A549 (cell line): ENCODE measurements around the gene TMEM232. TPM values are rescaled to one million over a fixed set of nuclear protein-coding genes. Genes with fewer than 3 reads are reported as not detected.

Experiments
- ATAC-seq, 2 experiments: fragments of 200-7000 bp in 1 of 2; fragments of >200 bp in 1 of 2; cut with Nextera tagmentation in 1 of 2; cut with Tn5 transposase in 1 of 2; 3 replicates each; pipeline versions ENCODE4 v1.8.0 to v1.9.1; 2018 to 2020; ENCODE audit warnings: mild to moderate bottlenecking in 1 of 2, moderate library complexity in 1 of 2
- CTCF ChIA-PET: fragments of 300-600 bp; sonication (Branson Sonifier 250); formaldehyde crosslinking; extraction: SDS; loops from one replicate; lab custom pipeline; 2021; ENCODE audit warnings: antibody characterized with exemption, inconsistent platforms; lab: Yijun Ruan, JAX
- POLR2A ChIA-PET: fragments of 350-600 bp; formaldehyde crosslinking; extraction: SDS; loops from one replicate; lab custom pipeline; 2021; ENCODE audit warnings: antibody characterized with exemption, inconsistent platforms; lab: Yijun Ruan, JAX
- DNase-seq, 2 experiments: peaks; one replicate each; pipeline versions ENCODE4 v3.0.0 to v3.0.0-alpha.2; 2011 to 2016; ENCODE audit warnings: low read depth in 1 of 2, low spot score in 1 of 2
- FAIRE-seq: peaks from 2 replicates; lab custom pipeline; 2011; peaks lifted over from hg19 to GRCh38; lab: Jason Lieb, UNC
- H3K27ac ChIP-seq, 2 experiments: fragments of >200 bp; sonication (Bioruptor Twin); formaldehyde crosslinking; 3 replicates each; pipeline ENCODE4 v1.5.1; 2016 to 2017
- H3K4me1 ChIP-seq: fragments of >200 bp; sonication (Bioruptor Twin); formaldehyde crosslinking; 3 replicates; pipeline ENCODE4 v1.6.1; 2016
- H3K4me2 ChIP-seq: fragments of >200 bp; sonication (Bioruptor Twin); formaldehyde crosslinking; 3 replicates; pipeline ENCODE4 v1.6.1; 2016
- H3K4me3 ChIP-seq: fragments of >200 bp; sonication (Bioruptor Twin); formaldehyde crosslinking; 3 replicates; pipeline ENCODE4 v1.5.1; 2016
- H3K9me3 ChIP-seq: fragments of >200 bp; sonication (Bioruptor Twin); formaldehyde crosslinking; 3 replicates; pipeline ENCODE4 v1.6.1; 2016
- ATOH8 ChIP-seq: fragments of 250-450 bp; sonication (Bioruptor Pico); IDR thresholded peaks from 2 replicates; pipeline ENCODE4 v1.5.0; 2020; ENCODE audit warnings: low read depth, mild to moderate bottlenecking, moderate library complexity
- CHD4 ChIP-seq: fragments of 200-600 bp; sonication (generic); IDR thresholded peaks from 2 replicates; pipeline ENCODE4 v1.6.1; 2016; ENCODE audit warnings: antibody characterized with exemption, mild to moderate bottlenecking, borderline replicate concordance
- E2F6 ChIP-seq: IDR thresholded peaks from 2 replicates; pipeline ENCODE4 v1.6.1; 2012; ENCODE audit warnings: low read depth, borderline replicate concordance
- EHF ChIP-seq: fragments of 250-450 bp; sonication (Bioruptor Pico); IDR thresholded peaks from 2 replicates; pipeline ENCODE4 v1.5.0; 2020; ENCODE audit warnings: mild to moderate bottlenecking
- EHMT2 ChIP-seq: fragments of 200-600 bp; sonication (generic); IDR thresholded peaks from 2 replicates; pipeline ENCODE4 v1.6.1; 2016; ENCODE audit warnings: antibody characterized with exemption, low read depth, mild to moderate bottlenecking, moderate library complexity
- EP300 ChIP-seq, 2 experiments: fragments of >200 bp; sonication (Bioruptor Twin); formaldehyde crosslinking; IDR thresholded peaks; 2 replicates in 1 of 2; 3 replicates in 1 of 2; pipeline ENCODE4 v1.6.1; 2016 to 2017
- ESRRA ChIP-seq: fragments of 150-350 bp; IDR thresholded peaks from 2 replicates; pipeline ENCODE4 v1.6.1; 2014; ENCODE audit warnings: mild to moderate bottlenecking, low read length, borderline replicate concordance
- FOSB ChIP-seq: fragments of 250-450 bp; sonication (Bioruptor Pico); IDR thresholded peaks from 2 replicates; pipeline ENCODE4 v1.5.0; 2020; ENCODE audit warnings: mild to moderate bottlenecking, moderate library complexity
- FOSL2 ChIP-seq, 2 experiments: fragments of 450-650 bp in 1 of 2; fragments of >200 bp in 1 of 2; sonication (Bioruptor Twin) in 1 of 2; formaldehyde crosslinking; IDR thresholded peaks; 2 replicates each; pipeline versions ENCODE4 v1.5.0 to v1.6.1; 2016 to 2020; ENCODE audit warnings: mild to moderate bottlenecking in 1 of 2, moderate library complexity in 1 of 2
- FOXS1 ChIP-seq: fragments of 250-450 bp; sonication (Bioruptor Pico); IDR thresholded peaks from 2 replicates; pipeline ENCODE4 v1.5.0; 2020; ENCODE audit warnings: mild to moderate bottlenecking, moderate library complexity
- GATA3 ChIP-seq: IDR thresholded peaks from 2 replicates; pipeline ENCODE4 v1.6.1; 2012; ENCODE audit warnings: borderline replicate concordance
- HEYL ChIP-seq: fragments of 250-450 bp; sonication (Bioruptor Pico); IDR thresholded peaks from 2 replicates; pipeline ENCODE4 v1.8.0; 2021; ENCODE audit warnings: mild to moderate bottlenecking, moderate library complexity
- HOXA7 ChIP-seq: fragments of 250-450 bp; sonication (Bioruptor Pico); IDR thresholded peaks from 2 replicates; pipeline ENCODE4 v1.5.0; 2020; ENCODE audit warnings: mild to moderate bottlenecking, moderate library complexity
- JUNB ChIP-seq: fragments of >200 bp; sonication (Bioruptor Twin); formaldehyde crosslinking; IDR thresholded peaks from 2 replicates; pipeline ENCODE4 v1.6.1; 2016
- MAZ ChIP-seq: fragments of 150-350 bp; IDR thresholded peaks from 2 replicates; pipeline ENCODE4 v1.6.1; 2014; ENCODE audit warnings: antibody characterized with exemption, low read depth, low read length, borderline replicate concordance
- MYC ChIP-seq: IDR thresholded peaks from 2 replicates; pipeline ENCODE4 v1.6.1; 2012; ENCODE audit warnings: mild to moderate bottlenecking, inconsistent platforms, low read length, improper control_type of control experiment, borderline replicate concordance
- NFE2L2 ChIP-seq: fragments of 150-350 bp; conservative IDR thresholded peaks from 2 replicates; pipeline ENCODE4 v1.6.1; 2014; ENCODE audit warnings: low read length
- RCOR1 ChIP-seq: fragments of 150-350 bp; IDR thresholded peaks from 2 replicates; pipeline ENCODE4 v1.6.1; 2014; ENCODE audit warnings: antibody characterized with exemption, low read length, low read depth
- SREBF2 ChIP-seq: fragments of 450-650 bp; IDR thresholded peaks from 2 replicates; pipeline ENCODE4 v1.6.1; 2014; ENCODE audit warnings: mild to moderate bottlenecking, moderate library complexity
- TFCP2L1 ChIP-seq: fragments of 250-450 bp; sonication (Bioruptor Pico); IDR thresholded peaks from 2 replicates; pipeline ENCODE4 v1.5.0; 2021; ENCODE audit warnings: mild to moderate bottlenecking
- TP53 ChIP-seq: fragments of 250-450 bp; sonication (Bioruptor Pico); IDR thresholded peaks from 2 replicates; pipeline ENCODE4 v1.5.0; 2021; ENCODE audit warnings: mild to moderate bottlenecking, moderate library complexity
- ZNF302 ChIP-seq: fragments of 250-450 bp; sonication (Bioruptor Pico); IDR thresholded peaks from 2 replicates; pipeline ENCODE4 v1.9.0; 2021; ENCODE audit warnings: inconsistent platforms, mild to moderate bottlenecking, moderate library complexity
- WGBS: methylation state at CpG from one replicate; pipeline ENCODE4 v1.1.6; 2017; ENCODE audit errors: missing lambda C conversion rate; 5-methylcytosine and 5-hydroxymethylcytosine counted together
- polyA plus RNA-seq, 4 experiments: library from polyadenylated mRNA; depleted of rRNA in 3 of 4; stranded (reverse); fragments of >200 nt; fragmentation: RNase III in 1 of 4; extraction: RNeasy Plus Mini Kit Qiagen cat#74134 plus additional on column Dnase treatment in 1 of 4; gene quantifications; 2 replicates in 3 of 4; 3 replicates in 1 of 4; pipeline ENCODE4 v1.2.3, GENCODE V29; 2011 to 2017
- TF ChIP-seq, protein P1 (sequence below): IDR thresholded peaks from 2 replicates; pipeline ENCODE4 v1.6.1; 2012
- TF ChIP-seq, protein P2 (sequence below): fragments of 200-600 bp; sonication (generic); IDR thresholded peaks from 2 replicates; pipeline ENCODE4 v1.6.1; 2016; ENCODE audit warnings: antibody characterized with exemption, mild to moderate bottlenecking, moderate library complexity
- TF ChIP-seq, protein P3 (sequence below): IDR thresholded peaks from 2 replicates; pipeline ENCODE4 v1.6.1; 2012

TMEM232 gene
- polyA plus RNA-seq, 2 of the 4 experiments (the other 2 are of a cell fraction) = 0.12 to 0.39 TPM

GRCh38 chr5:110663525-110663924, 62.9 kb downstream of the TMEM232 start:
- ChIA-PET CTCF (no interaction called here), POLR2A (no interaction called here)
- no peak overlapping the region for H3K4me3 ChIP-seq
- no peak for FAIRE-seq
- H3K4me2 ChIP-seq = no peak overlapping the region
- H3K9me3 ChIP-seq = no peaks in the 10 kb centered on the region
- H3K27ac ChIP-seq = no peak overlapping the region
- DNase-seq = no peak
- 2% methylated on average over 1 of the region's 1 CpG for WGBS
- ATAC-seq = no peak
- no peaks in the 10 kb centered on the region for H3K4me1 ChIP-seq
- no peak for TF ChIP-seq SREBF2
- no peak for TF ChIP-seq HEYL (CRISPR knock-in tag)
- TF ChIP-seq RCOR1 = no peak
- no peak for TF ChIP-seq ZNF302 (CRISPR knock-in tag)
- TF ChIP-seq E2F6 = no peak
- TF ChIP-seq, protein P1, sequence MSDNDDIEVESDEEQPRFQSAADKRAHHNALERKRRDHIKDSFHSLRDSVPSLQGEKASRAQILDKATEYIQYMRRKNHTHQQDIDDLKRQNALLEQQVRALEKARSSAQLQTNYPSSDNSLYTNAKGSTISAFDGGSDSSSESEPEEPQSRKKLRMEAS = no peak
- TF ChIP-seq CHD4 = no peak
- no peak for TF ChIP-seq FOSL2 (IDR thresholded peaks at IDR 0.05)
- no peak for TF ChIP-seq FOSL2 (CRISPR knock-in tag; IDR thresholded peaks at IDR 0.05)
- TF ChIP-seq, protein P2, sequence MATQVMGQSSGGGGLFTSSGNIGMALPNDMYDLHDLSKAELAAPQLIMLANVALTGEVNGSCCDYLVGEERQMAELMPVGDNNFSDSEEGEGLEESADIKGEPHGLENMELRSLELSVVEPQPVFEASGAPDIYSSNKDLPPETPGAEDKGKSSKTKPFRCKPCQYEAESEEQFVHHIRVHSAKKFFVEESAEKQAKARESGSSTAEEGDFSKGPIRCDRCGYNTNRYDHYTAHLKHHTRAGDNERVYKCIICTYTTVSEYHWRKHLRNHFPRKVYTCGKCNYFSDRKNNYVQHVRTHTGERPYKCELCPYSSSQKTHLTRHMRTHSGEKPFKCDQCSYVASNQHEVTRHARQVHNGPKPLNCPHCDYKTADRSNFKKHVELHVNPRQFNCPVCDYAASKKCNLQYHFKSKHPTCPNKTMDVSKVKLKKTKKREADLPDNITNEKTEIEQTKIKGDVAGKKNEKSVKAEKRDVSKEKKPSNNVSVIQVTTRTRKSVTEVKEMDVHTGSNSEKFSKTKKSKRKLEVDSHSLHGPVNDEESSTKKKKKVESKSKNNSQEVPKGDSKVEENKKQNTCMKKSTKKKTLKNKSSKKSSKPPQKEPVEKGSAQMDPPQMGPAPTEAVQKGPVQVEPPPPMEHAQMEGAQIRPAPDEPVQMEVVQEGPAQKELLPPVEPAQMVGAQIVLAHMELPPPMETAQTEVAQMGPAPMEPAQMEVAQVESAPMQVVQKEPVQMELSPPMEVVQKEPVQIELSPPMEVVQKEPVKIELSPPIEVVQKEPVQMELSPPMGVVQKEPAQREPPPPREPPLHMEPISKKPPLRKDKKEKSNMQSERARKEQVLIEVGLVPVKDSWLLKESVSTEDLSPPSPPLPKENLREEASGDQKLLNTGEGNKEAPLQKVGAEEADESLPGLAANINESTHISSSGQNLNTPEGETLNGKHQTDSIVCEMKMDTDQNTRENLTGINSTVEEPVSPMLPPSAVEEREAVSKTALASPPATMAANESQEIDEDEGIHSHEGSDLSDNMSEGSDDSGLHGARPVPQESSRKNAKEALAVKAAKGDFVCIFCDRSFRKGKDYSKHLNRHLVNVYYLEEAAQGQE = no peak
- TF ChIP-seq ATOH8 (CRISPR knock-in tag) = no peak
- TF ChIP-seq ESRRA = no peak
- no peak for TF ChIP-seq TP53 (CRISPR knock-in tag)
- no peak for TF ChIP-seq MAZ
- TF ChIP-seq, protein P3, sequence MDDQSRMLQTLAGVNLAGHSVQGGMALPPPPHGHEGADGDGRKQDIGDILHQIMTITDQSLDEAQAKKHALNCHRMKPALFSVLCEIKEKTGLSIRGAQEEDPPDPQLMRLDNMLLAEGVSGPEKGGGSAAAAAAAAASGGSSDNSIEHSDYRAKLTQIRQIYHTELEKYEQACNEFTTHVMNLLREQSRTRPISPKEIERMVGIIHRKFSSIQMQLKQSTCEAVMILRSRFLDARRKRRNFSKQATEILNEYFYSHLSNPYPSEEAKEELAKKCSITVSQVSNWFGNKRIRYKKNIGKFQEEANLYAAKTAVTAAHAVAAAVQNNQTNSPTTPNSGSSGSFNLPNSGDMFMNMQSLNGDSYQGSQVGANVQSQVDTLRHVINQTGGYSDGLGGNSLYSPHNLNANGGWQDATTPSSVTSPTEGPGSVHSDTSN = no peak
- TF ChIP-seq, all 56 proteins: peak for 0

DNA sequence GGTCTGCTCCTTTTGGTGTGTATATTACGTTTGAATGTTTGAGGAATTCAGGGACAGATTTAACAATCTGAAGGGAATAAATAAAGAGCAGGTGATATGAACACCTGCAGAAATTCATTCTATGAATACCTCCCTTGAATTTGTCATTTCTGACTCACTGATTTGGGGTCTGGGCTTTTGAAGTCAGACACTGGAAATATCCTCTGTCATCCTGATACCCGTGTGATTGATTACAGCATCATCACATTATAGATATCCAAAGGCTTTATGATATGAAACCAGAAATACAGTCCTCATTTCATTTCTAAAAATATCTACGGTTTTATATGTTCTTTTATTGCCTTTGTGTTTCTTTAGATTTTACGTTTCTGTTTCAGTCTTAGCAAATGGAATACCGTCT, 68.5 kb downstream of the TMEM232 start:
- no peak overlapping the region for H3K4me2 ChIP-seq
- no peak overlapping the region for H3K27ac ChIP-seq
- ATAC-seq (no peak), DNase-seq (no peak), FAIRE-seq (no peak)
- no peak for TF ChIP-seq MYC
- no peak for TF ChIP-seq ESRRA
- no peak for TF ChIP-seq NFE2L2
- no peak for TF ChIP-seq JUNB
- TF ChIP-seq HOXA7 = no peak
- TF ChIP-seq GATA3 = no peak
- TF ChIP-seq EHF (CRISPR knock-in tag) = no peak
- TF ChIP-seq TFCP2L1 = no peak
- no peak for TF ChIP-seq E2F6
- TF ChIP-seq EP300 (IDR thresholded peaks at IDR 0.05) = no peak
- no peak for TF ChIP-seq FOXS1 (CRISPR knock-in tag)
- TF ChIP-seq FOSB (CRISPR knock-in tag) = no peak
- TF ChIP-seq EHMT2 = no peak
- ChIA-PET POLR2A (no interaction called here), CTCF (no interaction called here)
- H3K4me1 ChIP-seq = no peaks in the 10 kb centered on the region
- under 1% methylated on average over 5 of the region's 5 CpGs for WGBS
- no peak overlapping the region for H3K4me3 ChIP-seq
- H3K9me3 ChIP-seq = no peaks in the 10 kb centered on the region
